HEK293T (cell line): ENCODE measurements around the gene TBC1D8.

Experiments
- ARNT ChIP-seq: fragments of 450-650 bp; IDR thresholded peaks from 2 replicates; pipeline ENCODE4 v1.6.1; 2017; ENCODE audit warnings: mild to moderate bottlenecking
- BHLHE40 ChIP-seq: fragments of 450-650 bp; IDR thresholded peaks from 2 replicates; pipeline ENCODE4 v1.6.1; 2016; ENCODE audit warnings: mild to moderate bottlenecking, moderate library complexity, borderline replicate concordance
- ELF4 ChIP-seq: fragments of 450-650 bp; IDR thresholded peaks from 2 replicates; pipeline ENCODE4 v1.6.1; 2017; ENCODE audit warnings: antibody characterized with exemption
- FOXA1 ChIP-seq: fragments of 450-650 bp; IDR thresholded peaks from 2 replicates; pipeline ENCODE4 v1.6.1; 2016; ENCODE audit warnings: mild to moderate bottlenecking
- FOXK2 ChIP-seq: fragments of 450-650 bp; IDR thresholded peaks from 2 replicates; pipeline ENCODE4 v1.6.1; 2016; ENCODE audit warnings: mild to moderate bottlenecking
- FOXM1 ChIP-seq: fragments of 450-650 bp; IDR thresholded peaks from 2 replicates; pipeline ENCODE4 v1.6.1; 2017; ENCODE audit warnings: mild to moderate bottlenecking, borderline replicate concordance
- HDGF ChIP-seq: fragments of 450-650 bp; IDR thresholded peaks from 2 replicates; pipeline ENCODE4 v1.6.1; 2017; ENCODE audit warnings: antibody characterized with exemption, borderline replicate concordance
- L3MBTL2 ChIP-seq: fragments of 450-650 bp; conservative IDR thresholded peaks from 2 replicates; pipeline ENCODE4 v1.6.1; 2016; ENCODE audit warnings: mild to moderate bottlenecking
- NFRKB ChIP-seq: fragments of 450-650 bp; IDR thresholded peaks from 2 replicates; pipeline ENCODE4 v1.6.1; 2016; ENCODE audit warnings: mild to moderate bottlenecking, moderate library complexity
- SP1 ChIP-seq: fragments of 450-650 bp; IDR thresholded peaks from 2 replicates; pipeline ENCODE4 v1.6.1; 2017
- SUZ12 ChIP-seq: fragments of 450-650 bp; IDR thresholded peaks from 2 replicates; pipeline ENCODE4 v1.6.1; 2016; ENCODE audit warnings: mild to moderate bottlenecking
- TARDBP ChIP-seq: fragments of 450-650 bp; IDR thresholded peaks from 2 replicates; pipeline ENCODE4 v1.6.1; 2016
- ZNF384 ChIP-seq: fragments of 450-650 bp; IDR thresholded peaks from 2 replicates; pipeline ENCODE4 v1.6.1; 2016
- TF ChIP-seq, protein P1 (sequence below): fragments of 450-650 bp; IDR thresholded peaks from 2 replicates; pipeline ENCODE4 v1.6.1; 2016

DNA sequence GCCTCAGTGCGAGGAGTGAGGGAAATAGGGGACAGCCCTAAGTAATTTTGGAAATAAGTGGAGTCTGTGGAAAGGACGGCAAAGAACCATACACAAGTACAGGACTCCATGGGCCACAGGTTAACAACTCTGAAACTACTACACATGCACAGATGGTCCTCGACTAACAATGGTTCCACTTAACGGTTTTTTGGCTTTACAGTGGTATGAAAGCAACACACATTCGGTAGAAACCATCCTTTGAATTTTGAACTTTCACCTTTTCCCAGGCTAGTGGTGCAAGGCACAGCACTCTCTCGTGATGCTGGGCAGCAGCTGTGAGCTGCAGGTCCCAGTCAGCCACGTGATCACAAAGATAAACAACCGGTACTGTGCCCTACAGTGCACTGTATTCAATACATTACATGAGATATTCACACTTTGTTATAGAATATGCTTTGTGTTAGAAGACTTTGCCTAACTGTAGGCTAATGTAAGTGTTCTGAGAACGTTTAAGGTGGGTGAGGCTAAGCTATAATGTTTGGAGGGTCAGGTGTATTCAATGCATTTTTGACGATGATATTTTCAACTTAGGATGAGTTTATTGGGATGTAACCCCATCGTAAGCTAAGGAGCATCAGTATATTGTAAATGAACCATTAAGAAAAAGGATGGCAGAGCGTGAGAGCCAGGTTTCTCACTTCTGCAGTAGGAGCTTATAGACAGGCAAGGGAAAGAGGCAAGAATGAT lies 44.6 kb downstream of the TBC1D8 start:
- TF ChIP-seq SP1 = no peak
- TF ChIP-seq FOXA1 = no peak
- TF ChIP-seq L3MBTL2 = no peak
- TF ChIP-seq NFRKB = no peak
- no peak for TF ChIP-seq ELF4
- TF ChIP-seq SUZ12 = no peak
- no peak for TF ChIP-seq TARDBP
- no peak for TF ChIP-seq ARNT
- TF ChIP-seq FOXM1 = no peak
- no peak for TF ChIP-seq ZNF384
- no peak for TF ChIP-seq BHLHE40
- no peak for TF ChIP-seq HDGF
- no peak for TF ChIP-seq FOXK2
- TF ChIP-seq, protein P1, sequence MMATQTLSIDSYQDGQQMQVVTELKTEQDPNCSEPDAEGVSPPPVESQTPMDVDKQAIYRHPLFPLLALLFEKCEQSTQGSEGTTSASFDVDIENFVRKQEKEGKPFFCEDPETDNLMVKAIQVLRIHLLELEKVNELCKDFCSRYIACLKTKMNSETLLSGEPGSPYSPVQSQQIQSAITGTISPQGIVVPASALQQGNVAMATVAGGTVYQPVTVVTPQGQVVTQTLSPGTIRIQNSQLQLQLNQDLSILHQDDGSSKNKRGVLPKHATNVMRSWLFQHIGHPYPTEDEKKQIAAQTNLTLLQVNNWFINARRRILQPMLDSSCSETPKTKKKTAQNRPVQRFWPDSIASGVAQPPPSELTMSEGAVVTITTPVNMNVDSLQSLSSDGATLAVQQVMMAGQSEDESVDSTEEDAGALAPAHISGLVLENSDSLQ = no peak
